Endodermal cell (in vitro differentiated cells): ENCODE measurements around the gene ALOX15B. TPM values are rescaled to one million over a fixed set of nuclear protein-coding genes. Genes with fewer than 3 reads are reported as not detected.

Source experiments
- DNase-seq: peaks from one replicate; pipeline ENCODE4 v3.0.0-alpha.2; 2017
- H3K27ac ChIP-seq: 2 replicates; pipeline ENCODE4 v1.5.1; 2013; ENCODE audit warnings: mild to moderate bottlenecking, low read depth, low read length, moderate library complexity
- H3K27me3 ChIP-seq: 2 replicates; pipeline ENCODE4 v1.6.1; 2013; ENCODE audit warnings: mild to moderate bottlenecking, low read length, moderate library complexity; ENCODE audit not compliant: insufficient read depth, control insufficient read depth, poor library complexity, severe bottlenecking
- H3K36me3 ChIP-seq: 2 replicates; pipeline ENCODE4 v1.7.0; 2013; ENCODE audit warnings: mild to moderate bottlenecking, low read length, moderate library complexity; ENCODE audit not compliant: control insufficient read depth, insufficient read depth
- H3K4me1 ChIP-seq: one replicate; pipeline ENCODE4 v1.7.0; 2013; ENCODE audit warnings: low read length; ENCODE audit not compliant: control insufficient read depth, insufficient read depth
- H3K4me3 ChIP-seq: 2 replicates; pipeline ENCODE4 v1.5.1; 2013; ENCODE audit warnings: mild to moderate bottlenecking, low read length, moderate library complexity
- H3K9ac ChIP-seq: 2 replicates; pipeline ENCODE4 v1.6.1; 2013; ENCODE audit warnings: mild to moderate bottlenecking, low read length, moderate library complexity; ENCODE audit not compliant: poor library complexity, severe bottlenecking; ENCODE audit errors: extremely low read depth
- H3K9me3 ChIP-seq: 2 replicates; pipeline ENCODE4 v1.6.1; 2013; ENCODE audit warnings: mild to moderate bottlenecking, low read length, moderate library complexity; ENCODE audit not compliant: control insufficient read depth
- H3K27ac Mint-ChIP-seq: 2 replicates; pipeline ENCODE4 v1.8.0; 2020; ENCODE audit warnings: mixed read lengths
- H3K27me3 Mint-ChIP-seq: 2 replicates; pipeline ENCODE4 v1.8.0; 2021; ENCODE audit warnings: mild to moderate bottlenecking, mixed read lengths; ENCODE audit not compliant: insufficient read depth
- H3K36me3 Mint-ChIP-seq: 2 replicates; pipeline ENCODE4 v1.8.0; 2020; ENCODE audit warnings: low read depth, mixed read lengths
- H3K4me1 Mint-ChIP-seq: 2 replicates; pipeline ENCODE4 v1.8.0; 2020; ENCODE audit warnings: mixed read lengths
- H3K4me3 Mint-ChIP-seq: 2 replicates; pipeline ENCODE4 v1.8.0; 2020; ENCODE audit warnings: mild to moderate bottlenecking, moderate library complexity, mixed read lengths
- H3K9me3 Mint-ChIP-seq: 2 replicates; pipeline ENCODE4 v1.8.0; 2020; ENCODE audit warnings: mild to moderate bottlenecking, mixed read lengths
- CTCF ChIP-seq: fragments of 200-600 bp; sonication (generic); conservative IDR thresholded peaks from 2 replicates; pipeline ENCODE4 v1.5.0; 2021; ENCODE audit warnings: antibody characterized with exemption, mild to moderate bottlenecking
- WGBS, 2 experiments: methylation state at CpG; one replicate each; pipeline versions ENCODE4 v1.1.5 to v1.1.7; 2013; ENCODE audit warnings: missing lambda C conversion rate in 2 of 2, mixed read lengths in 1 of 2; ENCODE audit not compliant: insufficient coverage in 1 of 2, insufficient read length in 1 of 2; 5-methylcytosine and 5-hydroxymethylcytosine counted together
- total RNA-seq, 2 donors: library from RNA; stranded (reverse); fragmentation: NEBNext Ultra II Directional in 1 of 2; extraction: Animal tissue kit (Norgen Biotek cat#: 25700) in 1 of 2; gene quantifications; 2 replicates in 1 of 2; 3 replicates in 1 of 2; pipeline ENCODE4 v1.2.1, GENCODE V29; 2021

Gene ALOX15B
- total RNA-seq, 2 donors from 2014 or later, result not detected

- no peak for TF ChIP-seq CTCF
- H3K27ac ChIP-seq, result no peak overlapping the region
- no peak overlapping the region for H3K4me3 ChIP-seq
- H3K4me1 Mint-ChIP-seq, result peaks cover 11% of the 10 kb centered on the region
- H3K9me3 Mint-ChIP-seq, result no peaks in the 10 kb centered on the region
- H3K27ac Mint-ChIP-seq, result no peak overlapping the region
- no peaks in the 10 kb centered on the region for H3K4me1 ChIP-seq
- H3K4me3 Mint-ChIP-seq, result no peak overlapping the region
- no peaks in the 10 kb centered on the region for H3K36me3 ChIP-seq
- no peaks in the 10 kb centered on the region for H3K9me3 ChIP-seq
- H3K9ac ChIP-seq, result no peak overlapping the region
- no peak for DNase-seq
- WGBS, 2 experiments, result 94 to 100% methylated on average over 3 to 5 of the region's 5 CpGs
- H3K27me3 ChIP-seq, result peaks cover 44% of the 10 kb centered on the region
- peaks cover 58% of the 10 kb centered on the region for H3K27me3 Mint-ChIP-seq
- no peaks in the 10 kb centered on the region for H3K36me3 Mint-ChIP-seq
Observed at GRCh38 chr17:8007836-8008235, 31.0 kb upstream of the ALOX15B start.

- Mint-ChIP-seq H3K9me3 (no peaks in the 10 kb centered on the region), H3K4me3 (no peak overlapping the region), H3K4me1 (peaks cover 8% of the 10 kb centered on the region), H3K27me3 (peaks cover 56% of the 10 kb centered on the region), H3K27ac (no peak overlapping the region), H3K36me3 (no peaks in the 10 kb centered on the region)
- TF ChIP-seq CTCF, result no peak
- H3K9me3 ChIP-seq, result no peaks in the 10 kb centered on the region
- peaks cover 42% of the 10 kb centered on the region for H3K27me3 ChIP-seq
- WGBS, 2 experiments, result 91 to 92% methylated on average over 13 to 15 of the region's 15 CpGs
- no peaks in the 10 kb centered on the region for H3K36me3 ChIP-seq
- H3K9ac ChIP-seq, result no peak overlapping the region
- H3K27ac ChIP-seq, result no peak overlapping the region
- H3K4me3 ChIP-seq, result no peak overlapping the region
- peaks cover 1% of the 10 kb centered on the region for H3K4me1 ChIP-seq
- DNase-seq, result no peak
Observed at GRCh38 chr17:8012045-8012580, 26.7 kb upstream of the ALOX15B start.

GRCh38 chr17:8012996-8013640 lies 25.7 kb upstream of the ALOX15B start:
- H3K27me3 Mint-ChIP-seq, result peaks cover 55% of the 10 kb centered on the region

More at GRCh38 chr17:8012996-8013640, 25.7 kb upstream of the ALOX15B start:
- no peak overlapping the region for H3K27ac ChIP-seq
- no peaks in the 10 kb centered on the region for H3K36me3 ChIP-seq
- Mint-ChIP-seq H3K4me1 (no peaks in the 10 kb centered on the region), H3K4me3 (no peak overlapping the region), H3K9me3 (no peaks in the 10 kb centered on the region), H3K36me3 (no peaks in the 10 kb centered on the region), H3K27ac (no peak overlapping the region)
- TF ChIP-seq CTCF, result no peak
- no peak for DNase-seq
- no peaks in the 10 kb centered on the region for H3K9me3 ChIP-seq
- peaks cover 42% of the 10 kb centered on the region for H3K27me3 ChIP-seq
- no peak overlapping the region for H3K4me3 ChIP-seq
- H3K9ac ChIP-seq, result no peak overlapping the region
- peaks cover 3% of the 10 kb centered on the region for H3K4me1 ChIP-seq
- 91 to 98% methylated on average over 12 to 17 of the region's 17 CpGs for WGBS, 2 experiments
